ENCODE measurements around the gene GPR142.
"Not testable (repeated sequence)": the region's sequence is repeated elsewhere in the genome, so short reads cannot be mapped to it uniquely, and the experiment has no call there.

GPR142 gene

GRCh38 chr17:74394977-74395376 is 27.7 kb downstream of the GPR142 start:
- no peak for DNase-seq

- DNase-seq: no peak
Measured at GRCh38 chr17:74396567-74396966, 29.3 kb downstream of the GPR142 start.

GRCh38 chr17:74402048-74402447 is 34.7 kb downstream of the GPR142 start:
- no peak for DNase-seq

- DNase-seq: no peak
Measured at GRCh38 chr17:74403512-74404137, 36.3 kb downstream of the GPR142 start.

GRCh38 chr17:74404218-74404617 is 36.9 kb downstream of the GPR142 start:
- DNase-seq: no peak

GRCh38 chr17:74404789-74405188 is 37.5 kb downstream of the GPR142 start:
- no peak for DNase-seq

GRCh38 chr17:74405311-74405710 is 38.0 kb downstream of the GPR142 start:
- DNase-seq: not testable (repeated sequence)

- DNase-seq: no peak
Measured at GRCh38 chr17:74407384-74407783, 40.1 kb downstream of the GPR142 start.

- no peak for DNase-seq
Measured at GRCh38 chr17:74408262-74408661, 41.0 kb downstream of the GPR142 start.

GRCh38 chr17:74408815-74409214 is 41.5 kb downstream of the GPR142 start:
- no peak for DNase-seq

- no peak for DNase-seq
Measured at GRCh38 chr17:74410001-74410443, 42.7 kb downstream of the GPR142 start.

- DNase-seq: no peak
Measured at GRCh38 chr17:74412581-74412980, 45.3 kb downstream of the GPR142 start.

GRCh38 chr17:74413491-74413890 is 46.2 kb downstream of the GPR142 start:
- DNase-seq: no peak

- no peak for DNase-seq
Measured at GRCh38 chr17:74414510-74414909, 47.2 kb downstream of the GPR142 start.

GRCh38 chr17:74415608-74416396 is 48.5 kb downstream of the GPR142 start:
- no peak for DNase-seq

GRCh38 chr17:74417178-74418045 is 50.1 kb downstream of the GPR142 start:
- DNase-seq: no peak

GRCh38 chr17:74419928-74420411 is 52.7 kb downstream of the GPR142 start:
- DNase-seq: no peak

All from stimulated activated CD8-positive, alpha-beta memory T cell treated with anti-CD3 and anti-CD28 coated beads, Interleukin-4, amount 100 ng/mL, for 48 hours (primary cell).